OCI-LY3 (cell line): Measurements from ENCODE around the gene ELOA2.

ENCODE experiments used
- H2AFZ ChIP-seq: fragments of 200-600, 300-600 bp; shearing (Covaris generic); 2 replicates; pipeline ENCODE4 v1.6.0; 2014; ENCODE audit warnings: antibody characterized with exemption, low read depth, low read length
- H3K27ac ChIP-seq: fragments of 200-600, 300-600 bp; sonication (generic); 2 replicates; pipeline ENCODE4 v1.5.1; 2014; ENCODE audit warnings: mild to moderate bottlenecking, low read length, moderate library complexity, mixed read lengths
- H3K27me3 ChIP-seq: fragments of 200-600, 300-600 bp; sonication (generic); 2 replicates; pipeline ENCODE4 v1.6.1; 2014; ENCODE audit warnings: low read depth, low read length, mixed read lengths
- H3K36me3 ChIP-seq: fragments of 200-600, 300-600 bp; sonication (generic); replicated peaks from 2 replicates; pipeline ENCODE3; 2014; ENCODE audit warnings: low read depth, low read length, mixed read lengths
- H3K4me1 ChIP-seq: fragments of 300-600, 200-600 bp; sonication (generic); 2 replicates; pipeline ENCODE4 v1.6.1; 2014; ENCODE audit warnings: low read length, mixed read lengths
- H3K4me2 ChIP-seq: fragments of 200-600, 300-600 bp; sonication (generic); 2 replicates; pipeline ENCODE4 v1.6.1; 2014; ENCODE audit warnings: low read length, mixed read lengths
- H3K4me3 ChIP-seq: fragments of 300-600, 200-600 bp; sonication (generic); 2 replicates; pipeline ENCODE4 v1.5.1; 2014; ENCODE audit warnings: antibody characterized with exemption, mild to moderate bottlenecking, low read length, moderate library complexity
- H3K79me2 ChIP-seq: fragments of 300-600, 200-600 bp; shearing (Covaris generic); 2 replicates; pipeline ENCODE4 v1.6.1; 2014; ENCODE audit warnings: mild to moderate bottlenecking, low read length, mixed read lengths
- H3K9ac ChIP-seq: fragments of 300-600, 200-600 bp; shearing (Covaris generic); 2 replicates; pipeline ENCODE4 v1.6.0; 2014; ENCODE audit warnings: mild to moderate bottlenecking, low read length, moderate library complexity
- H3K9me3 ChIP-seq: fragments of 200-600, 300-600 bp; shearing (Covaris generic); 2 replicates; pipeline ENCODE4 v1.6.1; 2014; ENCODE audit warnings: low read length, mixed read lengths; ENCODE audit not compliant: insufficient read depth
- H4K20me1 ChIP-seq: fragments of 200-600, 300-600 bp; sonication (generic); 2 replicates; pipeline ENCODE4 v1.6.1; 2016; ENCODE audit warnings: low read length, mixed read lengths; ENCODE audit not compliant: insufficient read depth
- CTCF ChIP-seq: fragments of 200-600, 300-600 bp; sonication (generic); IDR thresholded peaks from 2 replicates; pipeline ENCODE4 v1.5.1; 2014; ENCODE audit warnings: antibody characterized with exemption, low read length, low read depth
- EZH2phosphoT487 ChIP-seq: fragments of 200-600 bp; shearing (Covaris generic); IDR thresholded peaks from 2 replicates; pipeline ENCODE4 v1.6.1; 2018; ENCODE audit warnings: antibody characterized with exemption, mixed run types, low read depth

The ELOA2 gene

DNA sequence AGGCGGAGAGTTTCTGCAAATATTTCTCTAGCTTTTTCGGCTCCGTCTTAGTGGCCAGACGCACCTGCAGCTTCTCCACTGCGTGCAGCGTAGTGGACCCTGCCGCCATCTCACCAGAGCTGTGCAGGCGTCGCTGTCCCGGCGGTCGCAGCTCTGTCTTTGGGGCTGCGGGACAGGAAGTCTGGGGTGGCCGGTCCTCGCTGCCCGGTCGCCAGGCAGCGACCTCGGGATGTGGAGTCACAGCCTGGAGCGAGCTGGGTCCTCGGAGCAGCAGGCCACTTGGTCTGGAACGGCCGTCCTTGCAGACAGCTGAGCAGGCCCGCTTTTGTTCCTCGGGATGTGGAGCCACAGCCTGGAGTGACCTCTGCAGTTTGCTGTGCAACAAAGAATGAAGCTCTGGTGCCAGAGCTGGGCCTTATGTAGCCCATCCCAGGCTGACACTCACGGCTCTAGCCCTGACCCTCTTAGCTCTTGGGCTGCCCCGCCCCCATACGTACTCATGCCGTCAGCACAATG is at the start of gene ELOA2:
ELOA2 (minus strand) TSS at position 466 of the 516 bp plus-strand sequence; CDS start at position 109, 357 bp downstream.
- H3K27ac ChIP-seq = no peak within 1 kb of the TSS
- no peaks in the 10 kb centered on the region for H4K20me1 ChIP-seq
- H3K4me2 ChIP-seq = peak within 1 kb of the TSS; percentile 9
- H3K4me1 ChIP-seq = peaks cover 19% of the 10 kb centered on the region
- no peaks in the 10 kb centered on the region for H3K79me2 ChIP-seq
- H3K4me3 ChIP-seq = no peak within 1 kb of the TSS
- no peaks in the 10 kb centered on the region for H3K36me3 ChIP-seq
- TF ChIP-seq CTCF (no peak), EZH2phosphoT487 (no peak)
- H3K9ac ChIP-seq = no peak within 1 kb of the TSS
- H3K27me3 ChIP-seq = no peaks in the 10 kb centered on the region
- H2AFZ ChIP-seq = 0 out of 2 replicates have a peak within 1 kb of the TSS, but pooled peaks have one; percentile 4
- H3K9me3 ChIP-seq = no peaks in the 10 kb centered on the region

- H2AFZ ChIP-seq = no peak overlapping the region
- no peak overlapping the region for H3K4me3 ChIP-seq
- no peak overlapping the region for H3K9ac ChIP-seq
- no peaks in the 10 kb centered on the region for H3K4me1 ChIP-seq
- H3K36me3 ChIP-seq = no peaks in the 10 kb centered on the region
- H3K27ac ChIP-seq = no peak overlapping the region
- H3K79me2 ChIP-seq = no peaks in the 10 kb centered on the region
- no peaks in the 10 kb centered on the region for H3K27me3 ChIP-seq
- no peak overlapping the region for H3K4me2 ChIP-seq
- TF ChIP-seq CTCF = no peak
- TF ChIP-seq EZH2phosphoT487 = no peak
- H4K20me1 ChIP-seq = no peaks in the 10 kb centered on the region
- no peaks in the 10 kb centered on the region for H3K9me3 ChIP-seq
Observed at GRCh38 chr18:47081578-47081977, 46.2 kb upstream of the ELOA2 start.

GRCh38 chr18:47080872-47081271 is 45.5 kb upstream of the ELOA2 start:
- Histone ChIP-seq H3K4me2 (no peak overlapping the region), H3K9me3 (no peaks in the 10 kb centered on the region), H2AFZ (no peak overlapping the region), H3K4me3 (no peak overlapping the region), H3K27ac (no peak overlapping the region), H3K4me1 (no peaks in the 10 kb centered on the region), H4K20me1 (no peaks in the 10 kb centered on the region), H3K36me3 (no peaks in the 10 kb centered on the region), H3K79me2 (no peaks in the 10 kb centered on the region), H3K27me3 (no peaks in the 10 kb centered on the region), H3K9ac (no peak overlapping the region)
- TF ChIP-seq CTCF (no peak), EZH2phosphoT487 (no peak)

- TF ChIP-seq EZH2phosphoT487 (no peak), CTCF (no peak)
- Histone ChIP-seq H3K4me2 (no peak overlapping the region), H3K9ac (no peak overlapping the region), H4K20me1 (no peaks in the 10 kb centered on the region), H3K27me3 (no peaks in the 10 kb centered on the region), H3K79me2 (no peaks in the 10 kb centered on the region), H2AFZ (no peak overlapping the region), H3K4me3 (no peak overlapping the region), H3K4me1 (no peaks in the 10 kb centered on the region), H3K27ac (no peak overlapping the region), H3K9me3 (no peaks in the 10 kb centered on the region), H3K36me3 (no peaks in the 10 kb centered on the region)
Observed at GRCh38 chr18:47077111-47077510, 41.7 kb upstream of the ELOA2 start.
